ENCODE results near the gene SSR3.
A peak's percentile ranks its signal among the peaks of the same experiment; 100 is the strongest.

SSR3 gene

DNA sequence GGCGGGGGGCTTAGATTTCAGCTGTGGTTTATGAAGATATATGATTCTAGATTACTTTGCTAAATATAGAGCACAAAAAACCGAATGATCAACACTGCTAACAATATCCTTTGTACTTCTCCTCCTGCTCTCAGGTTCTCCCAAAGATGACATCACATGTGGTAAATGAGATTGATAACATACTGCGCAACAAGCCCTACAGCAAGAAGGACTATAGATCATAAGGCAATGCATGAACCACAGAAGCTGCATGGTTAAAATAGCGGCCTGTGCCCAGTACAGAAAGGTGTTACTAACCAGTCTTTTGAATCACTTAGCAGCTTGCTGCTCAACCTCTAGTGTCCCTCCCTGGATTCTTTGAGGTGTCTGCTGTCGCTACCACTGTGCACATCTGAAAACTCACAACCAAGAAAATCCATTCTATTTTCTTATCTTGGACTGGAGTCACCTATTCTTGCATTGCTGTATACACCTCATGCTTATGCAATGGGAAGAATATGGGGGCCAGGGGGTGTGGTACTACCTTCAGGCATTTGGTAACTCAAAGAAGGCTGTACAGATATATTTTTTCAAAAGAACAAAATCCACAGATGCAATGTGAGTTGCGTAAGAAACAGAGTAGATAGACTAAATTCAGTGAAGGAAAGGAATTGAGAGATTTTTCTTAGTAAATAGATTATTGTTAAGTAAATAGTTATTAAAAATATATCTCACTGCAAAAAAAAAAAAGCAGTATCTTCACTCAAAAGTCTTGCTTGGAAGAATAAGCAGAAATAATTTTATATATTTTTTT, 18.2 kb downstream of the SSR3 start:
- no peak for DNase-seq

- DNase-seq = no peak
Observed at GRCh38 chr3:156535798-156536197, 19.1 kb downstream of the SSR3 start.

GRCh38 chr3:156535162-156535627, 19.7 kb downstream of the SSR3 start:
- peak in 39 of 56 donors; percentile 1 to 81 (median 40) for DNase-seq

DNA sequence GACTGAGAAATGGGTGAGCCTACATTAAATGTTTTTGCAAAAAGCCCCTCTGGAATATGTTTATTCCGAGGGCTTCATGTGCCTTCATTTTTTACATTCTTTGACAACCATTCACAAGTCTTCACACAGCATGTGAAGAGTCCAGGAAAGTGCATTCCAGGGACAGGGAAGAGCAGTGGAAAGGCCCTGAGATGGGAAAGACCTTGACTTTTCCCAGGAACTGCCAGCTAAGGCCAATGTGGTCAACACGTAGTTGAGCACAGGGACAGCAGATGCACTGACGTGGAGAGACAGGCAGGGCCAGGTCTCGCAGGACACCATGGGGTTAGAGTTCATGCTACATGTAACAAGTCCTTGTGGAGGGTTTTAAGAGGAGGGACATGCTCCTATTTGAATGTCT, 21.7 kb downstream of the SSR3 start:
- no peak for DNase-seq

- DNase-seq = no peak
Observed at GRCh38 chr3:156532730-156533129, 22.2 kb downstream of the SSR3 start.

- DNase-seq = peak in 1 of 56 donors; percentile 27
Observed at GRCh38 chr3:156530980-156531379, 23.9 kb downstream of the SSR3 start.

GRCh38 chr3:156527060-156527459, 27.9 kb downstream of the SSR3 start:
- DNase-seq = no peak

- DNase-seq = no peak
Observed at GRCh38 chr3:156525808-156526207, 29.1 kb downstream of the SSR3 start.

DNA sequence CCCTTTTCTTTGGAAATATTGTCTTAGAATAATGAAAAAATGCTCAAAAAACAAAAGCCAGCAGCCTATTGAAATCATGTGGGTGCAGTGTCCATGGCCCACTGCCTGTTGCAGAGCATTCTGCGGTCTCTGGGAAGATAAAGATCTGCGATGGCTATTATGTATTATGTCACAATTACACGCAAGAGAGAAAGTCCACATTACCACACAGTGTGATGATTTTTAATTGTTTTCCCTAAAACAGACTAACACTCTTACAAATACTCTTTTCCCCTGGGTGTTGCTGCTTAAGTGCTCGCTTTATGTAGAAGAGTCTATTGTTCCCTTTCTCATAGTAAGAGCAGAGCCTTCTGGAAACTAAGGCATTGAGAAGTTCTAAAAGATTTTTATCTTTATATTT, 32.2 kb downstream of the SSR3 start:
- no peak for DNase-seq

DNA sequence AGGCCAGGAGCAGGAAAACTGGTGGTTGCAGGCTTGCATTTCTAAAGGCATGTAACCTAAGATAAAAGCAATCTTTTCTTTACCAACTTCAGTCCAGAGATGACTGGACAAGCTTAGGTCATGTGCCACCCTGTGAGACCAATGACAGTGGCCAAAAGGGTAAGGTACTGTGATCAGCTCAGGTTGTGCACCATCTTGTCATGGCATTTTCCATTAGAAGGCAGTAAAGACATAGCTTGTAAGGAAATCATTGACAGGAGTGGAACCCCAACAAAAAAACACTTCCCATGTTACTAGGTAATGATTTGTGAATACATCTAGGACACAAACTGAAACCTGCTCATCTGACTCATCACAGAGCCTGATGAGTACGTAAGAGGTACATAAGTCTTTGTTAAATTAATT, 35.2 kb downstream of the SSR3 start:
- no peak for DNase-seq

DNA sequence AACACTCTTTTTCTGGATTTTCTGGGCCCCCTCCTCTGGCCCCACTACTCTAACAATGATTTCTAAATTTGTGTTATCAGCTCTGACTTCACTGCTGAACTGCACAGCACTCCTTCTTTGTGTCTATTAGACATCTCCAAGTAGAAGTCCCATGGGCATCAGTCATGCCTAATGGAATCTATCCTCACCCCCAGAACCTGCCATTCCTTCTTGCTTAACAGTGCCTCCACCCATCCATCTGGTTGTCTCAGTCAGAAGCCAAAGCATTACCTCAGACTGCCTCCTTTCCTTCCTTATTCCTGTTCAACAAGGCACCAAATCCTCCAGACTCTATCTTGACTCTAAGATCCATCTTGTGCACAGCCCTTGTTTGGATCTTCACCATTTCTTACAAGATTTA, 36.2 kb downstream of the SSR3 start:
- no peak for DNase-seq

DNA sequence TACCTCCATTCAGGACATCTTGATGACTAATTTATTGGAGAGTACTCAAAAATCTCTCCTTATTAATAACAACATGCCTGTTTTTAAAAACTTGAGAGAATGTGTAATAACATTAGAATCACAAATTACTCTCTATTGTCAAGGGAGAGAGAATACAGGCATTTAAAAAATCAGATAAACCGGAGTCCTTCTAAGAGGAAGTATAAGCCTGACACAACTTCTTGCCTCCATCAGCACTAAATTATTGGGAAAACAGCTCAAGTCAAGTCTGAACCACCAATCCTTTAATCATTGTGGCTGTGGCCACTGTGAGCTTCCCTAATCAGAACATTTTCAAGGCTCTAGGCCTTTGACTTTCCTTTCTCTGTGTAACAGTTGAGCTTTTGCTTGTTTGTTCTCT, 38.0 kb downstream of the SSR3 start:
- no peak for DNase-seq

DNA sequence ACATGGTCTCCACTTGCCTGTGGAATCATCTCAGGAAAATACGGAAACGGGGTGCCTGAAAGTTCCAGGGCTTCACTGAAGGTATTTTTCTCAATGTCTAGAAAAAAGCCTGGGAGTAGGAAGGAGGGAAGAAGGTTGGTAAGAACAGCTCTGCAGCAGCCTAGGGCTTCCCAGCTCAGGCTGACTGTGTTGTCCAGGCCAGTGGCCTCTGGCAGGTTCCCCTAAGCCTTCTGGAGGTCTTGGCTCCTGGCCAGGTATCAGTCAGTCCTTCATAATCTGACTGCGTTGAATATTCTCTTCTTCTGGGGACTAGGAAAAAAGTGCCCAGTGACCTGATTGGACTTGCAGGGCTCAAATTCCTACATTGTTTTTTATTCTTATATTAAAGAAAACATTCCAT, 38.6 kb downstream of the SSR3 start:
- DNase-seq = peak in 2 of 56 donors; percentile 3 to 48

GRCh38 chr3:156513619-156514018, 41.3 kb downstream of the SSR3 start:
- DNase-seq = no peak

DNA sequence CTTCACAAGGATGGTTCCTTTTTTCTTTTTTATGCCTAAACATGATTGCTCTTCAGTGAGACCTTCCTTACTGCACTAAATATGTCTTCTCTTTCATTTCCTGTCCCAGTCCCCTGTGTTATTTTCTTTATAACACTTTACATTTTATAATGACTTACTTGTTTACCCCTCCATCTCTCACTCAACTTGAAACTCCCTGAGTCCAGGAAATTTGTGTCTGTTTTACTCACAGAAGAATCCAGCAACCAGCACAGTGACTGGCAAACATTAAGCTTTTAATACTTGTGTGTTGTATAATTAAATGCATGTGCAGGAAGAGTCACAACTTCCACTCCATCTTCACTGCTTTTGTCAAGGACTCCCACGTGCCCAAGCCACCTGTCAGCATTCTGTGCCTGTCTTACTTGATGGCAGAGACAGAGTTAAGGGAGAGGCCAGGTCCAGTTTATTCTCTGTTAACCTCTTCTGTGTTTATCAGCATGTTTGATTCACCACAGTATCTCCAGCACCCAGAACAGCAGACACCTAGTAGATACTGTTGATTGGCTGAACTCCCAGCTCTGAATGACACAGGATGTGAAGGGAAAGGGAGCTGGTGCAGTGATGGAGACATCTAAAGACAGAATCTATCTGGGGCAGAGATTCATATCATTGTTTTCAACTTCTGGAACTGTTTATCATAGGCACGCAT, 42.8 kb downstream of the SSR3 start:
- no peak for DNase-seq

- DNase-seq = peak in 2 of 56 donors; percentile 15 to 47
Observed at GRCh38 chr3:156509189-156510174, 45.4 kb downstream of the SSR3 start.

- no peak for DNase-seq
Observed at GRCh38 chr3:156507285-156507684, 47.6 kb downstream of the SSR3 start.

- DNase-seq = no peak
Observed at GRCh38 chr3:156498307-156498706, 56.6 kb downstream of the SSR3 start.

GRCh38 chr3:156497326-156497725, 57.6 kb downstream of the SSR3 start:
- no peak for DNase-seq

DNA sequence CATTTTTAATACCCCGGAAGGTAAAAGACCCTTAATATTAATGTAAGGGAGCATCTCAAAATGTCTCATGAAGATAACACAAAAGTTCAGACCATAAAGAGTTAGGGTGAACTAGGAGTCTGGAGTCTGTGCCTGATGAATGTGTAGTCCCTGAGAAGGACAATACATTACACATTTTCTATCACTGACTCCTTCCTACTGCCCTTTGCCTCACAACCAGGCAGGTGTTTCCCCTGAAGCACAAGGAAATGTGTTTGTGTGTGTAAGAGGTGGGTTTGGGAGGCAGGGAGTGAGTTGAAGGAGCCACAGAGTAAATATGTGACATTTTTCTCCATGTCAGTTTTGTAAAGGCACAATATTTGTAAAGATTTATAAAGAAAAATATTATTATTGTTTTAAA, 59.1 kb downstream of the SSR3 start:
- no peak for DNase-seq

GRCh38 chr3:156493887-156494286, 61.0 kb downstream of the SSR3 start:
- DNase-seq = no peak

DNA sequence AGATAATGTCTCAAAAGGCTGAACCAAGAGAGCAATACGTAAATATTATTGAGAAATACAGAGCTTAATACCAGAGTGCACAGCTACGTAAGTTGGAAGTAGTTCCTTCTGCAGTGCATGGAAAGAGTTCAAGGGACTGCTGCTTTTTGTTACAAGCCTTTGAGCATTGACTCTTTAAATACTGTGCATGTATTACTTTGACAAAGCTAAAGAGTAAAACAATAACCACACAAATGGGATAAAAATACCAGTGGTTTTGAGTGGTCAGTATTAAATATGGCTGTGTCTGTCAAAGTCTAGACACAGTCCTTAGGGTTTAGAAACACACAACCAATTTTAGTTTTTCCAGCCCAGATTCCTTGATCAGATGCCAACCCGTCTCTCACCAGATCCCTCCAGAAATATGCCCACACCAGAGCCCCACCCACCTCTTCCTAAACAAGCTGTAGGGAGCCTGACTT, 62.1 kb downstream of the SSR3 start:
- DNase-seq = no peak
